Endodermal cell (in vitro differentiated cells): Measurements from ENCODE around the gene CAPN2. TPM values are rescaled to one million over a fixed set of nuclear protein-coding genes. Genes with fewer than 3 reads are reported as not detected.
"Not testable (repeated sequence)": the region's sequence is repeated elsewhere in the genome, so short reads cannot be mapped to it uniquely, and the experiment has no call there.

Experiments
- DNase-seq: peaks from one replicate; pipeline ENCODE4 v3.0.0-alpha.2; 2017
- H3K27ac ChIP-seq: 2 replicates; pipeline ENCODE4 v1.5.1; 2013; ENCODE audit warnings: mild to moderate bottlenecking, low read depth, low read length, moderate library complexity
- H3K27me3 ChIP-seq: 2 replicates; pipeline ENCODE4 v1.6.1; 2013; ENCODE audit warnings: mild to moderate bottlenecking, low read length, moderate library complexity; ENCODE audit not compliant: insufficient read depth, control insufficient read depth, poor library complexity, severe bottlenecking
- H3K36me3 ChIP-seq: 2 replicates; pipeline ENCODE4 v1.7.0; 2013; ENCODE audit warnings: mild to moderate bottlenecking, low read length, moderate library complexity; ENCODE audit not compliant: control insufficient read depth, insufficient read depth
- H3K4me1 ChIP-seq: one replicate; pipeline ENCODE4 v1.7.0; 2013; ENCODE audit warnings: low read length; ENCODE audit not compliant: control insufficient read depth, insufficient read depth
- H3K4me3 ChIP-seq: 2 replicates; pipeline ENCODE4 v1.5.1; 2013; ENCODE audit warnings: mild to moderate bottlenecking, low read length, moderate library complexity
- H3K9ac ChIP-seq: 2 replicates; pipeline ENCODE4 v1.6.1; 2013; ENCODE audit warnings: mild to moderate bottlenecking, low read length, moderate library complexity; ENCODE audit not compliant: poor library complexity, severe bottlenecking; ENCODE audit errors: extremely low read depth
- H3K9me3 ChIP-seq: 2 replicates; pipeline ENCODE4 v1.6.1; 2013; ENCODE audit warnings: mild to moderate bottlenecking, low read length, moderate library complexity; ENCODE audit not compliant: control insufficient read depth
- H3K27ac Mint-ChIP-seq: 2 replicates; pipeline ENCODE4 v1.8.0; 2020; ENCODE audit warnings: mixed read lengths
- H3K27me3 Mint-ChIP-seq: 2 replicates; pipeline ENCODE4 v1.8.0; 2021; ENCODE audit warnings: mild to moderate bottlenecking, mixed read lengths; ENCODE audit not compliant: insufficient read depth
- H3K36me3 Mint-ChIP-seq: 2 replicates; pipeline ENCODE4 v1.8.0; 2020; ENCODE audit warnings: low read depth, mixed read lengths
- H3K4me1 Mint-ChIP-seq: 2 replicates; pipeline ENCODE4 v1.8.0; 2020; ENCODE audit warnings: mixed read lengths
- H3K4me3 Mint-ChIP-seq: 2 replicates; pipeline ENCODE4 v1.8.0; 2020; ENCODE audit warnings: mild to moderate bottlenecking, moderate library complexity, mixed read lengths
- H3K9me3 Mint-ChIP-seq: 2 replicates; pipeline ENCODE4 v1.8.0; 2020; ENCODE audit warnings: mild to moderate bottlenecking, mixed read lengths
- WGBS, 2 experiments: methylation state at CpG; one replicate each; pipeline versions ENCODE4 v1.1.5 to v1.1.7; 2013; ENCODE audit warnings: missing lambda C conversion rate in 2 of 2, mixed read lengths in 1 of 2; ENCODE audit not compliant: insufficient coverage in 1 of 2, insufficient read length in 1 of 2; 5-methylcytosine and 5-hydroxymethylcytosine counted together
- total RNA-seq, 2 donors: library from RNA; stranded (reverse); fragmentation: NEBNext Ultra II Directional in 1 of 2; extraction: Animal tissue kit (Norgen Biotek cat#: 25700) in 1 of 2; gene quantifications; 2 replicates in 1 of 2; 3 replicates in 1 of 2; pipeline ENCODE4 v1.2.1, GENCODE V29; 2021
- TF ChIP-seq, protein P1 (sequence below): fragments of 200-600 bp; sonication (generic); conservative IDR thresholded peaks from 2 replicates; pipeline ENCODE4 v1.5.0; 2021; ENCODE audit warnings: antibody characterized with exemption, mild to moderate bottlenecking

Gene CAPN2
- total RNA-seq, 2 donors from 2014 or later, result 49.2 to 49.7 TPM

DNA sequence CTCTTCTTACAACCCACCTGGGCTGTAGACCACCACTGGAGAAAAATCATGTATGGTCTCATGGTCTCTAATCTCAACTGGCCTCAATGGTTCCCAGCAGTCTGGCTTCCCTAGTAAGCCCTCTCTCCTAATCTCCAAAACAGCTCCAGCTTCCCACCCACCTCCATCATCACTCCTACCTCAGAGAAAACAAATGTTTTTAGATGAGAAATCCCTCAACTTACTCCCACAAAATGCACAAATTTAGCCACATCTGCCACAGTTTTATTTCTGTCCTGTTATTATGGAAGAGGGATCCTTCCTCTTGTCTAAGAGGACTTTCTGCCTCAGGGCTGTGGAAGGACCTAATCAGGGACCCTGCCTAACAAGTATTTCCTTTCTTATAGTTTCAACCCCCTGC, 101.3 kb downstream of the CAPN2 start:
- no peaks in the 10 kb centered on the region for H3K27me3 Mint-ChIP-seq
- H3K4me3 Mint-ChIP-seq, result no peak overlapping the region
- H3K27ac ChIP-seq, result no peak overlapping the region
- TF ChIP-seq, protein P1, sequence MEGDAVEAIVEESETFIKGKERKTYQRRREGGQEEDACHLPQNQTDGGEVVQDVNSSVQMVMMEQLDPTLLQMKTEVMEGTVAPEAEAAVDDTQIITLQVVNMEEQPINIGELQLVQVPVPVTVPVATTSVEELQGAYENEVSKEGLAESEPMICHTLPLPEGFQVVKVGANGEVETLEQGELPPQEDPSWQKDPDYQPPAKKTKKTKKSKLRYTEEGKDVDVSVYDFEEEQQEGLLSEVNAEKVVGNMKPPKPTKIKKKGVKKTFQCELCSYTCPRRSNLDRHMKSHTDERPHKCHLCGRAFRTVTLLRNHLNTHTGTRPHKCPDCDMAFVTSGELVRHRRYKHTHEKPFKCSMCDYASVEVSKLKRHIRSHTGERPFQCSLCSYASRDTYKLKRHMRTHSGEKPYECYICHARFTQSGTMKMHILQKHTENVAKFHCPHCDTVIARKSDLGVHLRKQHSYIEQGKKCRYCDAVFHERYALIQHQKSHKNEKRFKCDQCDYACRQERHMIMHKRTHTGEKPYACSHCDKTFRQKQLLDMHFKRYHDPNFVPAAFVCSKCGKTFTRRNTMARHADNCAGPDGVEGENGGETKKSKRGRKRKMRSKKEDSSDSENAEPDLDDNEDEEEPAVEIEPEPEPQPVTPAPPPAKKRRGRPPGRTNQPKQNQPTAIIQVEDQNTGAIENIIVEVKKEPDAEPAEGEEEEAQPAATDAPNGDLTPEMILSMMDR, result no peak
- H3K36me3 ChIP-seq, result peaks cover 67% of the 10 kb centered on the region
- H3K9me3 ChIP-seq, result peaks cover 5% of the 10 kb centered on the region
- peaks cover 48% of the 10 kb centered on the region for H3K36me3 Mint-ChIP-seq
- peaks cover 22% of the 10 kb centered on the region for H3K4me1 ChIP-seq
- peak overlapping the region; percentile 28 for H3K27ac Mint-ChIP-seq
- no peak for DNase-seq
- peaks cover 36% of the 10 kb centered on the region for H3K4me1 Mint-ChIP-seq
- no peak overlapping the region for H3K9ac ChIP-seq
- H3K9me3 Mint-ChIP-seq, result no peaks in the 10 kb centered on the region
- no peaks in the 10 kb centered on the region for H3K27me3 ChIP-seq
- H3K4me3 ChIP-seq, result no peak overlapping the region

DNA sequence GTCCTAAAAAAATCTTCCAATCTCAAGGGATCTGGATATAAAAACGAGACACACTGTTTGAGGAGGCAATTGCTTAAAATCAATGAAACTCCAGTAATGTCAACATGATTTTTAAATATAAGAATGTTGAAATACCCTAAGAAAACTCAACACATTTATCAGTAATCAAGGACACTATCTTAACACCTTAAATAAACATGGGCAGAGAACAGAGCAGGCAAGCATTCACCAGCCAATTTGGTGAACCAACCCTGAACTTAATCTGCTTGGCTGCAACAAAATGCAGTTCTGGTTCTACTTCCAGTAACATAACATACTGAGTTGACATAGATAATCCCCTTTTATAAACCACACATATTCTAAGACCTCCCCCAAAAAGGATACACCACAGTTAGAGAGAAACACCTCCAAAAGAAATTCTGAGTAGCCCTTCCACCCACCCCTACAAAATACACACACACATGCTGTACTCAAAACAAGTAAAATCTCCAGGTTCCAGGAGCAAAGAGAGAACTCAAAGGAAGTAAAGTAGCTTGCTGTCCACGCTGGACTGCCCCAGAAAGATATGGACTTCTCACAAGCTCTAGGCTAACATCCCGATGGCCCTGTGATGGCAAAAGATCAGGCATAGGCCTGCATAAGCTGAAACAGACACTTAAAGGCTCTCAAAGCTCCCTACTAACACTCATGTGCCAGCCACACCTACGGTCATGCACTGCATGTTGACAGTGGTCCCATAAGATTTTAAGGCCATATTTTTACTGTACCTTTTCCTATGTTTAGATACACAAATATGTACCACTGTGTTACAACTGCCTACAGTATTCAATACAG, 102.9 kb downstream of the CAPN2 start:
- H3K27ac Mint-ChIP-seq, result peak overlapping the region; percentile 52
- peaks cover 42% of the 10 kb centered on the region for H3K4me1 Mint-ChIP-seq
- no peaks in the 10 kb centered on the region for H3K27me3 ChIP-seq
- peaks cover 43% of the 10 kb centered on the region for H3K36me3 Mint-ChIP-seq
- H3K9me3 ChIP-seq, result no peaks in the 10 kb centered on the region
- H3K27me3 Mint-ChIP-seq, result no peaks in the 10 kb centered on the region
- H3K36me3 ChIP-seq, result peaks cover 53% of the 10 kb centered on the region
- no peak overlapping the region for H3K9ac ChIP-seq
- H3K27ac ChIP-seq, result no peak overlapping the region
- no peaks in the 10 kb centered on the region for H3K9me3 Mint-ChIP-seq
- peak overlapping the region; percentile 39 for H3K4me3 ChIP-seq
- no peak overlapping the region for H3K4me3 Mint-ChIP-seq
- peaks cover 26% of the 10 kb centered on the region for H3K4me1 ChIP-seq
- WGBS, 2 experiments, result 76 to 81% methylated on average over 3 to 4 of the region's 4 CpGs
- no peak for DNase-seq
- TF ChIP-seq, protein P1, result no peak

DNA sequence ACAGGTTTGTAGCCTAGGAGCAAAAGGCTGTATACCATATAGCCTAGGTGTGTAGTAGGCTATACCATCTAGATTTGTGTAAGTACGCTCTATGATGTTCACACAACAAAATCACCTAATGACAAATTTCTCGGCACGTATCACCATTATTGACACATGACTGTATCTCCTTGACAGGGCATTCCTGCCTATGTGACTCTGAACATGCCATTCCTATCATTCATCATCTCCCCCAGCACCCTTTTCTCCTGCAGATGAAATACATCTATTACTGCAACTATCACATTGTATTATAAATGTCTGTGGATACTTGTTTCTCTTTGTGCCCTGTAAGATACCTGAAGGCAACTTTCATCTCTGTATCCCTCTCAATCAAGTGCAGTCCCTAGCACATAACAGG, 103.5 kb downstream of the CAPN2 start:
- peaks cover 38% of the 10 kb centered on the region for H3K36me3 Mint-ChIP-seq
- peaks cover 46% of the 10 kb centered on the region for H3K36me3 ChIP-seq
- no peak for DNase-seq
- H3K27ac Mint-ChIP-seq, result no peak overlapping the region
- H3K9me3 ChIP-seq, result no peaks in the 10 kb centered on the region
- no peaks in the 10 kb centered on the region for H3K9me3 Mint-ChIP-seq
- no peaks in the 10 kb centered on the region for H3K27me3 ChIP-seq
- peaks cover 49% of the 10 kb centered on the region for H3K4me1 Mint-ChIP-seq
- no peak overlapping the region for H3K9ac ChIP-seq
- peak overlapping the region; percentile 39 for H3K4me3 ChIP-seq
- TF ChIP-seq, protein P1, result no peak
- no peak overlapping the region for H3K4me3 Mint-ChIP-seq
- no peaks in the 10 kb centered on the region for H3K27me3 Mint-ChIP-seq
- 96 to 98% methylated on average over 3 of the region's 3 CpGs for WGBS, 2 experiments
- peaks cover 27% of the 10 kb centered on the region for H3K4me1 ChIP-seq
- H3K27ac ChIP-seq, result no peak overlapping the region

DNA sequence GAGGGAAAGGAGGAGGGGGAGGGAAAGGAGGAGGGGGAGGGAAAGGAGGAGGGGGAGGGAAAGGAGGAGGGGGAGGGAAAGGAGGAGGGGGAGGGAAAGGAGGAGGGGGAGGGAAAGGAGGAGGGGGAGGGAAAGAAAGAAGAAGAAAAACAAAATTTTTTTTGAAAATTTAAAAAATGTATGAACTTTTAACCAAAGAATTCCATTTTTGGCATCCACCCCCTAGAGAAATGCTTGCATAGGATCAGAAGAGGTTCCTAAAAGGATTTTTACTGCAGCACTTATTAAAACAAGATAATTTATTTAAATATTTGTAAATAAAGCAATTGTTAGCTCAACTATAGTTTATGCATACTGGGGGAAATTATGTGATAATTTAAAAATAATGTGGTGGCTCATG, 104.9 kb downstream of the CAPN2 start:
- H3K4me1 Mint-ChIP-seq, result peaks cover 51% of the 10 kb centered on the region
- DNase-seq, H3K27me3 Mint-ChIP-seq, H3K9ac ChIP-seq, H3K4me3 Mint-ChIP-seq, H3K27ac Mint-ChIP-seq, H3K27me3 ChIP-seq, H3K4me3 ChIP-seq, H3K9me3 Mint-ChIP-seq, H3K27ac ChIP-seq, H3K9me3 ChIP-seq: not testable (repeated sequence)
- Histone ChIP-seq H3K36me3 (peaks cover 32% of the 10 kb centered on the region), H3K4me1 (peaks cover 34% of the 10 kb centered on the region)
- H3K36me3 Mint-ChIP-seq, result peaks cover 29% of the 10 kb centered on the region
